HepG2 (cell line): ENCODE data around the gene MSI2. TPM values are rescaled to one million over a fixed set of nuclear protein-coding genes. Genes with fewer than 3 reads are reported as not detected.

Experiments
- BCL6 ChIP-seq: IDR thresholded peaks from 2 replicates; pipeline ENCODE4 v1.6.1; 2016; ENCODE audit warnings: missing genetic modification reagents, missing compliant biosample characterization
- FOXK1 ChIP-seq: sonication (generic); formaldehyde crosslinking; IDR thresholded peaks from 2 replicates; pipeline ENCODE4 v1.4.0; 2020; ENCODE audit warnings: low read depth, missing genetic modification reagents, borderline replicate concordance
- FOXM1 ChIP-seq: sonication (generic); formaldehyde crosslinking; IDR thresholded peaks from 2 replicates; pipeline ENCODE4 v1.5.0; 2020; ENCODE audit warnings: missing genetic modification reagents
- IRX3 ChIP-seq: sonication (generic); formaldehyde crosslinking; IDR thresholded peaks from 2 replicates; pipeline ENCODE4 v1.8.1; 2023; ENCODE audit warnings: mild to moderate bottlenecking, low read depth, missing genetic modification reagents, borderline replicate concordance
- MZF1 ChIP-seq: sonication (generic); formaldehyde crosslinking; IDR thresholded peaks from 2 replicates; pipeline ENCODE4 v1.8.1; 2023; ENCODE audit warnings: mild to moderate bottlenecking, missing genetic modification reagents, borderline replicate concordance
- NCOR1 ChIP-seq: fragments of 200-600 bp; sonication (generic); IDR thresholded peaks from 2 replicates; pipeline ENCODE4 v1.7.0; 2017; ENCODE audit warnings: antibody characterized with exemption, low read length, borderline replicate concordance
- PAWR ChIP-seq: sonication (generic); formaldehyde crosslinking; IDR thresholded peaks from 2 replicates; pipeline ENCODE4 v1.4.0; 2020; ENCODE audit warnings: missing genetic modification reagents, mild to moderate bottlenecking, borderline replicate concordance
- POGZ ChIP-seq: sonication (generic); formaldehyde crosslinking; IDR thresholded peaks from 2 replicates; pipeline ENCODE4 v1.4.0; 2020; ENCODE audit warnings: mild to moderate bottlenecking, missing genetic modification reagents
- SP5 ChIP-seq: IDR thresholded peaks from 2 replicates; pipeline ENCODE4 v1.6.1; 2016; ENCODE audit warnings: low read depth, borderline replicate concordance
- TBX3 ChIP-seq: fragments of 450-650 bp; IDR thresholded peaks from 2 replicates; pipeline ENCODE4 v1.6.1; 2017; ENCODE audit warnings: antibody characterized with exemption, mild to moderate bottlenecking, inconsistent platforms, borderline replicate concordance
- TCF12 ChIP-seq, 2 experiments: fragments of 450-650 bp in 1 of 2; sonication (generic) in 1 of 2; formaldehyde crosslinking in 1 of 2; IDR thresholded peaks; 2 replicates each; pipeline versions ENCODE4 v1.6.1 to v1.8.0; 2017 to 2022; ENCODE audit warnings: antibody characterized with exemption in 1 of 2, mild to moderate bottlenecking in 1 of 2, missing genetic modification reagents in 1 of 2, moderate library complexity in 1 of 2
- ZFAT ChIP-seq: sonication (generic); formaldehyde crosslinking; conservative IDR thresholded peaks from 2 replicates; pipeline ENCODE4 v1.8.1; 2023; ENCODE audit warnings: missing genetic modification reagents, inconsistent platforms
- ZNF432 ChIP-seq: sonication (generic); formaldehyde crosslinking; IDR thresholded peaks from 2 replicates; pipeline ENCODE4 v1.5.0; 2020; ENCODE audit warnings: missing genetic modification reagents, mild to moderate bottlenecking, borderline replicate concordance
- ZNF460 ChIP-seq: sonication (generic); formaldehyde crosslinking; IDR thresholded peaks from 2 replicates; pipeline ENCODE4 v1.5.1; 2020; ENCODE audit warnings: missing genetic modification reagents, mild to moderate bottlenecking, borderline replicate concordance
- ZNF703 ChIP-seq: sonication (generic); formaldehyde crosslinking; IDR thresholded peaks from 2 replicates; pipeline ENCODE4 v1.5.1; 2020; ENCODE audit warnings: missing genetic modification reagents, mild to moderate bottlenecking, moderate library complexity, borderline replicate concordance
- ZSCAN20 ChIP-seq: sonication (generic); formaldehyde crosslinking; IDR thresholded peaks from 2 replicates; pipeline ENCODE4 v1.4.0; 2020; ENCODE audit warnings: missing genetic modification reagents, mild to moderate bottlenecking, borderline replicate concordance
- polyA plus RNA-seq, 8 experiments: library from polyadenylated mRNA; depleted of rRNA in 3 of 8; stranded (reverse) in 7 of 8; unstranded in 1 of 8; fragments of >200 nt; fragmentation: Illumina TruSeq in 4 of 8; extraction: Trizol in 4 of 8; gene quantifications; 2 replicates each; pipeline versions ENCODE4 v1.2.1 to v1.2.3, GENCODE V29; 2011 to 2016; ENCODE audit warnings: low read depth in 4 of 8, missing spikeins in 1 of 8, mixed read lengths in 1 of 8; ENCODE audit not compliant: insufficient read depth in 1 of 8
- total RNA-seq, 5 experiments: library from RNA; depleted of rRNA; stranded (reverse); fragments of >200 nt; fragmentation: Illumina TruSeq; extraction: Trizol; gene quantifications; 2 replicates each; pipeline ENCODE4 v1.2.3, GENCODE V29; 2016; ENCODE audit warnings: low read depth in 1 of 5
- TF ChIP-seq, protein P1 (sequence below), 2 experiments: sonication (generic) in 1 of 2; formaldehyde crosslinking in 1 of 2; IDR thresholded peaks; 2 replicates each; pipeline versions ENCODE4 v1.5.1 to v1.6.1; 2011 to 2020; ENCODE audit warnings: borderline replicate concordance in 1 of 2, low read depth in 1 of 2, low read length in 1 of 2, mild to moderate bottlenecking in 1 of 2, missing genetic modification reagents in 1 of 2, moderate library complexity in 1 of 2
- TF ChIP-seq, protein P2 (sequence below): sonication (generic); formaldehyde crosslinking; conservative IDR thresholded peaks from 2 replicates; pipeline ENCODE4 v1.4.0; 2020; ENCODE audit warnings: mild to moderate bottlenecking, missing genetic modification reagents, moderate library complexity
- TF ChIP-seq, protein P3 (sequence below): sonication (generic); formaldehyde crosslinking; IDR thresholded peaks from 2 replicates; pipeline ENCODE4 v1.5.1; 2020; ENCODE audit warnings: missing genetic modification reagents, mild to moderate bottlenecking, borderline replicate concordance

Gene MSI2
- total and polyA plus RNA-seq, 2 of the 13 experiments (the other 11 are each of a cell fraction or from before 2014, with no cell fraction given) = 77.5 to 78.4 TPM

DNA sequence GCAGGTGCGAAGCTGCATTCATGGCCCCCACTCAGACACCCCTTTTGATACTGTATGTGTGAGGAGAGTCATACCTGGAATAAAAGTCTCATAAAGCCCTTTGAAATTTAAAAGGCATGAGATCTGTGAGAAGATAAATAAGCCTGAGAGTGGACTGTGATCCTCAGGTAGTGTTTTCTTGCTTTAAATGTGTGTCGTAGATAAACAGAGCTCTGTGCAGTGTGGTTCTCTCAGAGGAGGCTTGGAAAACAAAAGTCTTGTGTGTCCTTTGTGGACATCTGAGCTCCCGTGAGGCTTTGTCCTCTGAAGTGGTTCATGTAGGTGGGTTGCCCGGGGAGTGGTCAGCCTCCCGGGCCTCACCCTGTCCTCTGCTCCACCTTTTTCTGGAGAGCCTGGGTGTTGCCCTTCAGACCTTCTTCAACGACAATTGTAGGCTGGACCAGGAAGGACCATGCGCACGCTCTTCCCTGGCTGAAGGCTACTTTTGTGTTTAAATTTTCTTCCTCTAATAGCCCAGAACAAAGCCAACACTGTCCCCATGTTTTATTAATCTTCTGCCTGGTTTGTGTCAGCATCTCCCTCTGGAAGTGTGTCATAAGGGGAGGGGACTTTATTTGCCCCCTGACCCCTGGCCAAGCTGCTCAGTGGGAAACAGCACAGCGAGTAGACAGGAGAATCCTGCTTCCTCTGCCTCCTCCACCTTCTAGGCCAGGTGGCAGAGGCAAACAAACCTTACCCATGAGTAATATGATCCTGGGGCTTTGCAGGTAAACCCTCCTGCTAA is 151.2 kb downstream of the MSI2 start (continued):
- TF ChIP-seq, protein P1, sequence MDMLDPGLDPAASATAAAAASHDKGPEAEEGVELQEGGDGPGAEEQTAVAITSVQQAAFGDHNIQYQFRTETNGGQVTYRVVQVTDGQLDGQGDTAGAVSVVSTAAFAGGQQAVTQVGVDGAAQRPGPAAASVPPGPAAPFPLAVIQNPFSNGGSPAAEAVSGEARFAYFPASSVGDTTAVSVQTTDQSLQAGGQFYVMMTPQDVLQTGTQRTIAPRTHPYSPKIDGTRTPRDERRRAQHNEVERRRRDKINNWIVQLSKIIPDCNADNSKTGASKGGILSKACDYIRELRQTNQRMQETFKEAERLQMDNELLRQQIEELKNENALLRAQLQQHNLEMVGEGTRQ (IDR thresholded peaks at IDR 0.05; ENCODE audit: low read depth, low read length) = no peak
- TF ChIP-seq, protein P1 (CRISPR knock-in tag; IDR thresholded peaks at IDR 0.05; ENCODE audit: borderline replicate concordance) = no peak
- 0 out of 2 replicates have a peak, but pooled peaks have one; percentile 21 for TF ChIP-seq TBX3
- TF ChIP-seq ZFAT (CRISPR knock-in tag) = no peak
- TF ChIP-seq, protein P2, sequence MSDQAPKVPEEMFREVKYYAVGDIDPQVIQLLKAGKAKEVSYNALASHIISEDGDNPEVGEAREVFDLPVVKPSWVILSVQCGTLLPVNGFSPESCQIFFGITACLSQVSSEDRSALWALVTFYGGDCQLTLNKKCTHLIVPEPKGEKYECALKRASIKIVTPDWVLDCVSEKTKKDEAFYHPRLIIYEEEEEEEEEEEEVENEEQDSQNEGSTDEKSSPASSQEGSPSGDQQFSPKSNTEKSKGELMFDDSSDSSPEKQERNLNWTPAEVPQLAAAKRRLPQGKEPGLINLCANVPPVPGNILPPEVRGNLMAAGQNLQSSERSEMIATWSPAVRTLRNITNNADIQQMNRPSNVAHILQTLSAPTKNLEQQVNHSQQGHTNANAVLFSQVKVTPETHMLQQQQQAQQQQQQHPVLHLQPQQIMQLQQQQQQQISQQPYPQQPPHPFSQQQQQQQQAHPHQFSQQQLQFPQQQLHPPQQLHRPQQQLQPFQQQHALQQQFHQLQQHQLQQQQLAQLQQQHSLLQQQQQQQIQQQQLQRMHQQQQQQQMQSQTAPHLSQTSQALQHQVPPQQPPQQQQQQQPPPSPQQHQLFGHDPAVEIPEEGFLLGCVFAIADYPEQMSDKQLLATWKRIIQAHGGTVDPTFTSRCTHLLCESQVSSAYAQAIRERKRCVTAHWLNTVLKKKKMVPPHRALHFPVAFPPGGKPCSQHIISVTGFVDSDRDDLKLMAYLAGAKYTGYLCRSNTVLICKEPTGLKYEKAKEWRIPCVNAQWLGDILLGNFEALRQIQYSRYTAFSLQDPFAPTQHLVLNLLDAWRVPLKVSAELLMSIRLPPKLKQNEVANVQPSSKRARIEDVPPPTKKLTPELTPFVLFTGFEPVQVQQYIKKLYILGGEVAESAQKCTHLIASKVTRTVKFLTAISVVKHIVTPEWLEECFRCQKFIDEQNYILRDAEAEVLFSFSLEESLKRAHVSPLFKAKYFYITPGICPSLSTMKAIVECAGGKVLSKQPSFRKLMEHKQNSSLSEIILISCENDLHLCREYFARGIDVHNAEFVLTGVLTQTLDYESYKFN (CRISPR knock-in tag) = peak; percentile 91
- no peak for TF ChIP-seq MZF1 (CRISPR knock-in tag)
- TF ChIP-seq FOXM1 (CRISPR knock-in tag) = no peak
- TF ChIP-seq TCF12 (IDR thresholded peaks at IDR 0.05) = no peak
- TF ChIP-seq TCF12 (CRISPR knock-in tag; IDR thresholded peaks at IDR 0.05) = peak; percentile 83
- TF ChIP-seq, protein P3, sequence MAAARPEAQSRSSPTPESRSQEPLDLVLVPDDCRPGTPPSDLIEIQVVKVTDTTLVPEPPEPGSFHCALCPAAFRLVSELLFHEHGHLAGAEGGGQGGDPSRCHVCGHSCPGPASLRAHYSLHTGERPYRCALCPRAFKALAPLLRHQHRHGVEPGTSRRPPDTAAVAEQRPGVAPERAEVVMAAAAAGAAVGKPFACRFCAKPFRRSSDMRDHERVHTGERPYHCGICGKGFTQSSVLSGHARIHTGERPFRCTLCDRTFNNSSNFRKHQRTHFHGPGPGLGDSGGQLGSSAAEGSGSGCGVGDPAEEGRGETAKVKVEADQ = no peak
- peak; percentile 83 for TF ChIP-seq NCOR1
- peak; percentile 83 for TF ChIP-seq FOXK1 (CRISPR knock-in tag)
- no peak for TF ChIP-seq ZNF432
- TF ChIP-seq SP5 = peak; percentile 93
- 0 out of 2 replicates have a peak, but pooled peaks have one; percentile 58 for TF ChIP-seq POGZ (CRISPR knock-in tag)
- no peak for TF ChIP-seq PAWR (CRISPR knock-in tag)
- no peak for TF ChIP-seq ZSCAN20 (CRISPR knock-in tag)
- TF ChIP-seq ZNF703 (CRISPR knock-in tag) = 0 out of 2 replicates have a peak, but pooled peaks have one; percentile 59
- peak; percentile 64; the same call in 1 of the 2 replicates for TF ChIP-seq BCL6 (CRISPR knock-in tag)
- no peak for TF ChIP-seq IRX3 (CRISPR knock-in tag)
- TF ChIP-seq ZNF460 = no peak
